Measurements from ENCODE around the gene GNG7.

DNA sequence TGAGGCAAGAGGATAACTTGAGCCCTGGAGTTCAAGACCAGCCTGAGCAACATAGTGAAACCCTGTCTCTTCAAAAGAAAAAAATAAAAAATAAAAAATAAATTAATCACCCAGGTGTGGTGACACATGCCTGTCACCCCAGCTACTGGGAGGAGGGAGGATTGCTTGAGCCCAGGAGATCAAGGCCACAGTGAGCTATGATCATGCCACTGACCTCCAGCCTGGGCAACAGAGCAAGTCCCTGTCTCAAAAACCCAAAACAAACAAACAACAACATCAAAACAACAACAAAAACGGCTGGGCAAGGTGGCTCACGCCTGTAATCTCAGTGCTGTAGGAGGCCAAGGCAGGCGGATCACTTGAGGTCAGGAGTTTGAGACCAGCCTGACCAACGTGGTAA lies 41.6 kb upstream of the GNG7 start:
- TF ChIP-seq EZH2 (IDR thresholded peaks at IDR 0.05; ENCODE audit: insufficient read depth, low read length) = no peak
- TF ChIP-seq, protein P1, sequence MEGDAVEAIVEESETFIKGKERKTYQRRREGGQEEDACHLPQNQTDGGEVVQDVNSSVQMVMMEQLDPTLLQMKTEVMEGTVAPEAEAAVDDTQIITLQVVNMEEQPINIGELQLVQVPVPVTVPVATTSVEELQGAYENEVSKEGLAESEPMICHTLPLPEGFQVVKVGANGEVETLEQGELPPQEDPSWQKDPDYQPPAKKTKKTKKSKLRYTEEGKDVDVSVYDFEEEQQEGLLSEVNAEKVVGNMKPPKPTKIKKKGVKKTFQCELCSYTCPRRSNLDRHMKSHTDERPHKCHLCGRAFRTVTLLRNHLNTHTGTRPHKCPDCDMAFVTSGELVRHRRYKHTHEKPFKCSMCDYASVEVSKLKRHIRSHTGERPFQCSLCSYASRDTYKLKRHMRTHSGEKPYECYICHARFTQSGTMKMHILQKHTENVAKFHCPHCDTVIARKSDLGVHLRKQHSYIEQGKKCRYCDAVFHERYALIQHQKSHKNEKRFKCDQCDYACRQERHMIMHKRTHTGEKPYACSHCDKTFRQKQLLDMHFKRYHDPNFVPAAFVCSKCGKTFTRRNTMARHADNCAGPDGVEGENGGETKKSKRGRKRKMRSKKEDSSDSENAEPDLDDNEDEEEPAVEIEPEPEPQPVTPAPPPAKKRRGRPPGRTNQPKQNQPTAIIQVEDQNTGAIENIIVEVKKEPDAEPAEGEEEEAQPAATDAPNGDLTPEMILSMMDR (IDR thresholded peaks at IDR 0.05; ENCODE audit: insufficient read depth, low read depth, low read length) = no peak

Data from astrocyte (in vitro differentiated cells and primary cell).